Cardiac muscle cell (in vitro differentiated cells and primary cell): ENCODE measurements around the gene FHIT. TPM values are rescaled to one million over a fixed set of nuclear protein-coding genes. Genes with fewer than 3 reads are reported as not detected.

ENCODE experiments used
- DNase-seq, 2 donors: peaks; one replicate each; pipeline versions ENCODE4 v3.0.0 to v3.0.0-alpha.2; 2010 to 2017; ENCODE audit warnings: low read depth in 1 of 2, low spot score in 1 of 2
- H3K27ac ChIP-seq: fragments of 200-600 bp; sonication (generic); 2 replicates; pipeline ENCODE4 v1.5.1; 2016
- H3K27me3 ChIP-seq: fragments of 200-600 bp; sonication (generic); 2 replicates; pipeline ENCODE4 v1.6.0; 2016; ENCODE audit warnings: control low read depth
- H3K36me3 ChIP-seq: fragments of 200-600 bp; sonication (generic); 2 replicates; pipeline ENCODE4 v1.5.1; 2016; ENCODE audit warnings: control low read depth
- H3K4me1 ChIP-seq: fragments of 200-600 bp; sonication (generic); 2 replicates; pipeline ENCODE4 v1.8.1; 2017; ENCODE audit warnings: low read depth, mild to moderate bottlenecking, mixed run types
- H3K4me3 ChIP-seq: fragments of 200-600 bp; sonication (generic); 2 replicates; pipeline ENCODE4 v1.5.1; 2016; ENCODE audit warnings: mild to moderate bottlenecking
- H3K9me3 ChIP-seq: fragments of 200-600 bp; sonication (generic); 2 replicates; pipeline ENCODE4 v1.5.1; 2017; ENCODE audit warnings: low read depth, mild to moderate bottlenecking, control low read depth
- CTCF ChIP-seq: IDR thresholded peaks from 2 replicates; pipeline ENCODE4 v1.5.1; 2012; ENCODE audit warnings: low read depth, mild to moderate bottlenecking, low read length
- polyA plus RNA-seq: library from polyadenylated mRNA; unstranded; fragments of >200 nt; fragmentation: Nextera tagmentation; extraction: Ambion mirVana; gene quantifications from 2 replicates; pipeline ENCODE4 v1.2.1, GENCODE V29; 2016
- total RNA-seq: library from RNA; depleted of rRNA; stranded (reverse); fragments of >200 nt; gene quantifications from 2 replicates; pipeline ENCODE4 v1.2.3, GENCODE V29; 2016

FHIT gene
- total and polyA plus RNA-seq, 2 experiments from 2014 or later = 6.9 to 12.5 TPM

- no peak for DNase-seq
- no peak for TF ChIP-seq CTCF
- no peaks in the 10 kb centered on the region for H3K36me3 ChIP-seq
- H3K4me3 ChIP-seq = no peak overlapping the region
- peaks cover 7% of the 10 kb centered on the region for H3K4me1 ChIP-seq
- H3K9me3 ChIP-seq = no peaks in the 10 kb centered on the region
- no peaks in the 10 kb centered on the region for H3K27me3 ChIP-seq
- no peak overlapping the region for H3K27ac ChIP-seq
These were observed 976.6 kb downstream of the FHIT start for GRCh38 chr3:60274646-60275045.

GRCh38 chr3:60274098-60274497 lies 977.2 kb downstream of the FHIT start:
- Histone ChIP-seq H3K27ac (no peak overlapping the region), H3K4me3 (no peak overlapping the region), H3K36me3 (no peaks in the 10 kb centered on the region), H3K4me1 (peaks cover 7% of the 10 kb centered on the region), H3K27me3 (no peaks in the 10 kb centered on the region), H3K9me3 (no peaks in the 10 kb centered on the region)
- DNase-seq = no peak
- TF ChIP-seq CTCF = no peak

GRCh38 chr3:60269829-60270266 lies 981.4 kb downstream of the FHIT start:
- no peak for DNase-seq
- Histone ChIP-seq H3K9me3 (no peaks in the 10 kb centered on the region), H3K36me3 (no peaks in the 10 kb centered on the region), H3K27me3 (no peaks in the 10 kb centered on the region), H3K4me3 (no peak overlapping the region), H3K4me1 (no peaks in the 10 kb centered on the region), H3K27ac (no peak overlapping the region)
- no peak for TF ChIP-seq CTCF

DNA sequence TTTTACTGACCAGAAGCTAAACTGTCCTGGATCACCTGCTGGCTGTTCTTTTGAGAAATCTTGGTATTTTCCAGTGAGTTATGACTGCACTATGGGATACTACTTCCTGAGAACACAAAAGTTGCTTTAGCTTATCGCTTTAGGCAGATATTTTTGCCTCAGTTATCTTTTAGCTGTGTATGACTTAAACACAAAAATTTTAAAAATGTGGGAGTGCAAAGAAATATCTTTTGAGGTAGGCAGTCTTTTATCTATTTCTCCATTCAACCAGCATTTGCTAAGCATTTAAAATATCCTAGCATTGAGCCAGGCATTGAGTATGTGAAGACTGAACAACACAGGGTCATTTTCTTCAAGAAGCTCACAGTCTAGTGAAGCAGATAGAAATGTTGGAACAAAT lies 981.9 kb downstream of the FHIT start:
- Histone ChIP-seq H3K9me3 (no peaks in the 10 kb centered on the region), H3K27ac (no peak overlapping the region), H3K4me1 (no peaks in the 10 kb centered on the region), H3K4me3 (no peak overlapping the region), H3K27me3 (no peaks in the 10 kb centered on the region), H3K36me3 (no peaks in the 10 kb centered on the region)
- no peak for TF ChIP-seq CTCF
- peak in 1 of 2 donors; percentile 79 for DNase-seq

- H3K36me3 ChIP-seq = no peaks in the 10 kb centered on the region
- no peak for DNase-seq
- no peaks in the 10 kb centered on the region for H3K4me1 ChIP-seq
- no peak overlapping the region for H3K4me3 ChIP-seq
- no peaks in the 10 kb centered on the region for H3K27me3 ChIP-seq
- no peak for TF ChIP-seq CTCF
- H3K9me3 ChIP-seq = no peaks in the 10 kb centered on the region
- H3K27ac ChIP-seq = no peak overlapping the region
These were observed 983.1 kb downstream of the FHIT start for GRCh38 chr3:60268123-60268522.

- Histone ChIP-seq H3K36me3 (no peaks in the 10 kb centered on the region), H3K4me1 (no peaks in the 10 kb centered on the region), H3K9me3 (no peaks in the 10 kb centered on the region), H3K27ac (no peak overlapping the region), H3K4me3 (no peak overlapping the region), H3K27me3 (no peaks in the 10 kb centered on the region)
- DNase-seq = no peak
- TF ChIP-seq CTCF = no peak
These were observed 984.8 kb downstream of the FHIT start for GRCh38 chr3:60266444-60266843.
